Purkinje cell (primary cell): ENCODE results near the gene LRRC41. TPM values are rescaled to one million over a fixed set of nuclear protein-coding genes. Genes with fewer than 3 reads are reported as not detected.

Source experiments
- polyA plus RNA-seq: library from polyadenylated mRNA; unstranded; fragments of >200 nt; fragmentation: Nextera tagmentation; gene quantifications from 2 replicates; pipeline ENCODE4 v1.2.1, GENCODE V29; 2014

Gene LRRC41
- polyA plus RNA-seq: 12.9 and 13.7 TPM in 2 replicates

GRCh38 chr1:46303038-46303871, at the start of gene LRRC41, which contains the start of gene UQCRH:
LRRC41 (minus strand) TSS chr1:46303616; CDS start chr1:46303322, 294 bp downstream.
UQCRH (plus strand) TSS chr1:46303698; CDS start chr1:46303767, 69 bp downstream.

GRCh38 chr1:46340404-46341221, 37.2 kb upstream of the LRRC41 start, which contains the start of gene NSUN4:
NSUN4 (plus strand) TSS chr1:46340807; CDS start chr1:46340827, 20 bp downstream.

GRCh38 chr1:46247436-46248121, 55.8 kb downstream of the LRRC41 start, which contains the start of gene RAD54L:
RAD54L (plus strand) TSS chr1:46247763; CDS start chr1:46248406, 643 bp downstream.

Other genes starting within 250 kb of the LRRC41 start
- gene PIK3R3, start 171.0 kb downstream of the LRRC41 start, polyA plus RNA-seq: 25.9 and 35.7 TPM in 2 replicates
- gene TSPAN1, start 128.5 kb downstream of the LRRC41 start, polyA plus RNA-seq: 0.78 TPM in 1 of 2 replicates, not detected in the other
- gene P3R3URF, start 127.1 kb downstream of the LRRC41 start, polyA plus RNA-seq: not detected in 2 replicates
- 32.9 and 62.7 TPM in 2 replicates for gene POMGNT1, start 105.2 kb downstream of the LRRC41 start, polyA plus RNA-seq
- gene LURAP1, start 100.3 kb downstream of the LRRC41 start, polyA plus RNA-seq: 0.29 TPM in 1 of 2 replicates, not detected in the other
- not detected in 2 replicates for gene RAD54L, start 55.9 kb downstream of the LRRC41 start, polyA plus RNA-seq
- 2,548 and 2,787 TPM in 2 replicates for gene UQCRH, start 82 bp upstream of the LRRC41 start, polyA plus RNA-seq
- gene NSUN4, start 37.2 kb upstream of the LRRC41 start, polyA plus RNA-seq: 5.8 and 6.8 TPM in 2 replicates
- gene FAAH, start 90.7 kb upstream of the LRRC41 start, polyA plus RNA-seq: 8.6 and 8.9 TPM in 2 replicates
- not detected in 2 replicates for gene DMBX1, start 186.2 kb upstream of the LRRC41 start, polyA plus RNA-seq
- gene KNCN, start 248.0 kb upstream of the LRRC41 start, polyA plus RNA-seq: not detected in 2 replicates